GM18909 (cell line): ENCODE data around the gene PCDHGA3.
"Not testable (repeated sequence)": the region's sequence is repeated elsewhere in the genome, so short reads cannot be mapped to it uniquely, and the experiment has no call there.

Experiments used
- ATAC-seq: cut with Tn5 transposase; IDR thresholded peaks from one replicate; pipeline ENCODE4 v1.9.1; 2021; ENCODE audit warnings: mild to moderate bottlenecking; ENCODE audit not compliant: unreplicated experiment, poor library complexity

Gene PCDHGA3

GRCh38 chr5:141375444-141376155 is 32.0 kb downstream of the PCDHGA3 start:
- ATAC-seq: not testable (repeated sequence)

- ATAC-seq: no peak
Observed at GRCh38 chr5:141382469-141383294, 39.1 kb downstream of the PCDHGA3 start, which contains the start of gene PCDHGA7. Gene PCDHGA7 (plus strand): TSS chr5:141382742. CDS start chr5:141382900, 158 bp downstream.

- ATAC-seq: no peak
Observed at GRCh38 chr5:141383345-141383744, 39.7 kb downstream of the PCDHGA3 start.

- ATAC-seq: no peak
Observed at GRCh38 chr5:141384471-141385267, 41.0 kb downstream of the PCDHGA3 start.

- ATAC-seq: not testable (repeated sequence)
Observed at GRCh38 chr5:141387557-141388311, 44.1 kb downstream of the PCDHGA3 start, which contains the start of gene PCDHGB4. Gene PCDHGB4 (plus strand): TSS chr5:141387698. CDS start chr5:141387885, 187 bp downstream.

- ATAC-seq: no peak
Observed at GRCh38 chr5:141388661-141389060, 45.0 kb downstream of the PCDHGA3 start.

- ATAC-seq: no peak
Observed at GRCh38 chr5:141389153-141390042, 45.8 kb downstream of the PCDHGA3 start.

- no peak for ATAC-seq
Observed at GRCh38 chr5:141392429-141393198, 49.0 kb downstream of the PCDHGA3 start, which contains the start of gene PCDHGA8. Gene PCDHGA8 (plus strand): TSS chr5:141392633. CDS start chr5:141392814, 181 bp downstream.

GRCh38 chr5:141393267-141393666 is 49.6 kb downstream of the PCDHGA3 start:
- ATAC-seq: no peak

- not testable (repeated sequence) for ATAC-seq
Observed at GRCh38 chr5:141394401-141395187, 51.0 kb downstream of the PCDHGA3 start.
